GM12878 (cell line): ENCODE results near the gene COL4A4. TPM values are rescaled to one million over a fixed set of nuclear protein-coding genes. Genes with fewer than 3 reads are reported as not detected.

ENCODE experiments used
- ATAC-seq: fragments of 200-7000 bp; cut with Tn5 transposase; 3 replicates; pipeline ENCODE4 v1.9.1; 2020; ENCODE audit warnings: mild to moderate bottlenecking, moderate library complexity
- BruUV-seq: library from RNA; stranded (reverse); fragments of 400-500 nt; replicated peaks from 2 replicates; lab custom pipeline; 2021; lab: Mats Ljungman, UMichigan
- CTCF ChIA-PET: fragments of 300-600 bp; sonication (Branson Sonifier 250); formaldehyde crosslinking; extraction: SDS; loops from one replicate; lab custom pipeline; 2021; ENCODE audit warnings: inconsistent platforms; lab: Yijun Ruan, JAX
- POLR2A ChIA-PET: fragments of 350-600 bp; formaldehyde crosslinking; extraction: SDS; loops from one replicate; lab custom pipeline; 2021; ENCODE audit warnings: inconsistent platforms; lab: Charles Lee
- RAD21 ChIA-PET: fragments of 300-600 bp; sonication (Branson Sonifier 250); formaldehyde crosslinking; loops from one replicate; lab custom pipeline; 2023; ENCODE audit warnings: antibody characterized with exemption; ENCODE audit not compliant: unreplicated experiment; lab: Charles Lee
- SMC1A ChIA-PET: fragments of 300-600 bp; sonication (Branson Sonifier 250); formaldehyde crosslinking; loops from one replicate; lab custom pipeline; 2023; ENCODE audit not compliant: unreplicated experiment, uncharacterized antibody; lab: Charles Lee
- DNase-seq: peaks from one replicate; pipeline ENCODE4 v3.0.0-alpha.2; 2011; ENCODE audit warnings: low read depth, low spot score
- FAIRE-seq: peaks from 3 replicates; lab custom pipeline; 2011; peaks lifted over from hg19 to GRCh38; lab: Jason Lieb, UNC
- H2AFZ ChIP-seq: 2 replicates; pipeline ENCODE4 v1.6.0; 2011; ENCODE audit warnings: low read depth, low read length, control low read depth; ENCODE audit not compliant: control insufficient read depth
- H3K27ac ChIP-seq: 2 replicates; pipeline ENCODE4 v1.5.1; 2011; ENCODE audit warnings: control low read depth; ENCODE audit not compliant: control insufficient read depth, insufficient read depth
- H3K27me3 ChIP-seq, 2 experiments: replicated peaks in 1 of 2; 2 replicates each; pipeline versions ENCODE4 v1.6.0 to v1.6.1; 2011; ENCODE audit warnings: low read length in 1 of 2; ENCODE audit not compliant: control insufficient read depth in 2 of 2, insufficient read depth in 2 of 2
- H3K36me3 ChIP-seq, 2 experiments: 2 replicates each; pipeline ENCODE4 v1.5.1; 2011; ENCODE audit warnings: low read length in 1 of 2; ENCODE audit not compliant: control insufficient read depth in 2 of 2, insufficient read depth in 2 of 2
- H3K4me1 ChIP-seq: 2 replicates; pipeline ENCODE4 v1.6.1; 2011; ENCODE audit warnings: mild to moderate bottlenecking, low read length, moderate library complexity, mixed read lengths; ENCODE audit not compliant: control insufficient read depth, insufficient read depth
- H3K4me2 ChIP-seq: 2 replicates; pipeline ENCODE4 v1.6.0; 2011; ENCODE audit warnings: control low read depth; ENCODE audit not compliant: control insufficient read depth, insufficient read depth
- H3K4me3 ChIP-seq: fragments of 200-600 bp; sonication (generic); 2 replicates; pipeline ENCODE4 v1.5.1; 2016
- H3K79me2 ChIP-seq: 2 replicates; pipeline ENCODE4 v1.6.0; 2011; ENCODE audit warnings: low read length; ENCODE audit not compliant: control insufficient read depth, insufficient read depth
- H3K9ac ChIP-seq: 2 replicates; pipeline ENCODE4 v1.8.0; 2011; ENCODE audit warnings: low read length, control low read depth, mixed read lengths; ENCODE audit not compliant: control insufficient read depth, insufficient read depth
- H3K9me3 ChIP-seq: replicated peaks from 3 replicates; pipeline ENCODE4 v1.5.1; 2011; ENCODE audit warnings: mild to moderate bottlenecking, low read length; ENCODE audit not compliant: control insufficient read depth, insufficient read depth
- H4K20me1 ChIP-seq: 2 replicates; pipeline ENCODE4 v1.6.0; 2011; ENCODE audit not compliant: control insufficient read depth, insufficient read depth
- BHLHE40 ChIP-seq, 2 experiments: fragments of 450-650 bp in 1 of 2; IDR thresholded peaks; 2 replicates each; pipeline ENCODE4 v1.6.1; 2011 to 2017; ENCODE audit warnings: low read depth in 2 of 2, borderline replicate concordance in 1 of 2, improper control_type of control experiment in 1 of 2, low read length in 1 of 2, mild to moderate bottlenecking in 1 of 2
- CHD1 ChIP-seq: IDR thresholded peaks from 2 replicates; pipeline ENCODE4 v1.6.1; 2012; ENCODE audit warnings: low read depth, low read length, improper control_type of control experiment
- EP300 ChIP-seq, 2 experiments: fragments of 150-350 bp in 1 of 2; IDR thresholded peaks; 2 replicates each; pipeline ENCODE4 v1.6.1; 2011 to 2012; ENCODE audit warnings: low read depth in 2 of 2, low read length in 2 of 2, borderline replicate concordance in 1 of 2, improper control_type of control experiment in 1 of 2, inconsistent platforms in 1 of 2; ENCODE audit not compliant: control insufficient read depth in 1 of 2
- NFIC ChIP-seq: IDR thresholded peaks from 2 replicates; pipeline ENCODE4 v1.6.1; 2012; ENCODE audit warnings: low read depth, mild to moderate bottlenecking, inconsistent platforms, low read length, moderate library complexity
- PML ChIP-seq: IDR thresholded peaks from 2 replicates; pipeline ENCODE4 v1.6.1; 2012; ENCODE audit warnings: low read length, inconsistent platforms
- RAD21 ChIP-seq: IDR thresholded peaks from 2 replicates; pipeline ENCODE4 v1.6.1; 2011; ENCODE audit warnings: mild to moderate bottlenecking, low read depth, low read length, moderate library complexity; ENCODE audit not compliant: insufficient read depth
- STAT3 ChIP-seq: IDR thresholded peaks from 2 replicates; pipeline ENCODE4 v1.6.1; 2011; ENCODE audit warnings: low read depth, low read length, improper control_type of control experiment
- ZBTB40 ChIP-seq: fragments of 450-650 bp; IDR thresholded peaks from 2 replicates; pipeline ENCODE4 v1.6.1; 2016; ENCODE audit warnings: mild to moderate bottlenecking, moderate library complexity, borderline replicate concordance
- ZNF384 ChIP-seq: IDR thresholded peaks from 2 replicates; pipeline ENCODE4 v1.6.1; 2012; ENCODE audit warnings: low read depth, mild to moderate bottlenecking, low read length, improper control_type of control experiment, borderline replicate concordance
- WGBS: methylation state at CpG from one replicate; pipeline ENCODE4 v1.1.6; 2016; ENCODE audit warnings: low lambda C conversion rate; ENCODE audit not compliant: insufficient replicate concordance, insufficient coverage; ENCODE audit errors: missing lambda C conversion rate; 5-methylcytosine and 5-hydroxymethylcytosine counted together
- in situ Hi-C: fragments of 300-500 bp; cut with MboI; formaldehyde crosslinking; loops from 9 replicates; pipeline ENCODE4 v1.14.3; 2018; ENCODE audit warnings: mixed read lengths
- intact Hi-C: fragments of 100-400 bp; cut with micrococcal nuclease; formaldehyde crosslinking; loops from one replicate; pipeline ENCODE4 v1.14.2; 2022; ENCODE audit not compliant: unreplicated experiment
- polyA plus RNA-seq, 11 experiments: library from polyadenylated mRNA; depleted of rRNA in 4 of 11; unstranded in 6 of 11; stranded (reverse) in 5 of 11; fragments of >200 nt; fragmentation: Nextera tagmentation in 4 of 11; fragmentation: Illumina TruSeq in 1 of 11; extraction: Ambion mirVana in 4 of 11; extraction: Trizol in 1 of 11; gene quantifications; 1 replicate in 1 of 11; 2 replicates in 10 of 11; pipeline versions ENCODE4 v1.2.1 to v1.2.3, GENCODE V29; 2011 to 2016; ENCODE audit warnings: inconsistent platforms in 2 of 11, missing spikeins in 2 of 11, low read depth in 1 of 11
- total RNA-seq, 4 experiments: library from RNA; depleted of rRNA in 3 of 4; stranded (reverse); fragments of >200 nt in 3 of 4; fragmentation: Illumina TruSeq in 1 of 4; extraction: Trizol in 1 of 4; gene quantifications; 2 replicates each; pipeline versions ENCODE4 v1.2.1 to v1.2.3, GENCODE V29; 2013 to 2021
- TF ChIP-seq, protein P1 (sequence below): fragments of 450-650 bp; IDR thresholded peaks from 2 replicates; pipeline ENCODE4 v1.6.1; 2017; ENCODE audit warnings: antibody characterized with exemption, mild to moderate bottlenecking, moderate library complexity

The COL4A4 gene
- total and polyA plus RNA-seq, 10 of the 15 experiments (the other 5 are each of a cell fraction or from before 2014, with no cell fraction given), result 0.19 to 4.0 (median 2.1) TPM

DNA sequence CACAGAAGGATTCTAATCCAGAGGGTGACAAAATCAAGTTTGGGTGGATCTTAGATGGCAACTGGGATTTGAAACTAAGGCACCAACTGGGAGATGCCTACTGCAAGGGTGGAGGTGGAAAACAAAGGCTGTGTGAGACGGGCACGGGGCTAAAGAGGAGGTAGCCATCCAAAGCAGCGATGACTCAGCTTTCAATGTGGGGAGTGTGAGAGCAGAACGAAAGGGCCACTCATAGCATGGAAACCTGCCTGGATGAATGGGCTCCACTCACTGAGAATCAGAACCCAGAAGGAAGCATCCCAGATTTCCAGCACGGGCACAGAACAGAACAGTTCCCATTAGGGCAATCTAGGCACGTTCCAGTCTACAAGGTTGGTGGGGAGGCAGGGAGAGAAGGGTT, 159.5 kb downstream of the COL4A4 start:
- H3K4me1 ChIP-seq, result no peaks in the 10 kb centered on the region
- ATAC-seq, result no peak
- no peaks in the 10 kb centered on the region for H3K79me2 ChIP-seq
- no peak overlapping the region for H2AFZ ChIP-seq
- SMC1A ChIA-PET, result no interaction called here
- no peaks in the 10 kb centered on the region for H3K9me3 ChIP-seq
- in situ Hi-C loops (no loop called here), intact Hi-C loops (no loop called here)
- no peak overlapping the region for H3K4me2 ChIP-seq
- 81% methylated on average over 6 of the region's 6 CpGs for WGBS
- H3K4me3 ChIP-seq, result no peak overlapping the region
- no peak overlapping the region for H3K9ac ChIP-seq
- DNase-seq, result no peak
- POLR2A ChIA-PET, result no interaction called here
- no peaks in the 10 kb centered on the region for H4K20me1 ChIP-seq
- no peaks in the 10 kb centered on the region for H3K27me3 ChIP-seq
- FAIRE-seq, result no peak
- RAD21 ChIA-PET, result no interaction called here
- no peak for TF ChIP-seq RAD21
- TF ChIP-seq CHD1, result no peak
- TF ChIP-seq BHLHE40 (IDR thresholded peaks at IDR 0.05; ENCODE audit: borderline replicate concordance in 1 of 2, low read depth in 2 of 2, low read length in 1 of 2), result no peak
- TF ChIP-seq EP300 (IDR thresholded peaks at IDR 0.05; ENCODE audit: borderline replicate concordance in 1 of 2, control insufficient read depth in 1 of 2, low read depth in 2 of 2, low read length in 2 of 2), result no peak
- TF ChIP-seq ZNF384, result no peak
- TF ChIP-seq PML, result no peak
- CTCF ChIA-PET, result interaction anchor here (0.6 to 1.5 kb wide), 2 partner anchors 29 to 91 kb away, joined by 3 to 6 read pairs; no protein-coding TSS in a partner anchor
- BruUV-seq, result no TSS peak
- no peaks in the 10 kb centered on the region; a peak in 1 of 4 replicates for H3K36me3 ChIP-seq
- H3K27ac ChIP-seq, result no peak overlapping the region

- H3K27ac ChIP-seq, result no peak overlapping the region
- SMC1A ChIA-PET, result interaction anchor here (1.5 kb wide), 1 partner anchor 19 kb away, joined by 3 read pairs; no protein-coding TSS in a partner anchor
- H3K4me2 ChIP-seq, result no peak overlapping the region
- in situ Hi-C loops, result no loop called here
- ATAC-seq (no peak), FAIRE-seq (no peak), DNase-seq (no peak)
- H3K79me2 ChIP-seq, result no peaks in the 10 kb centered on the region
- H4K20me1 ChIP-seq, result no peaks in the 10 kb centered on the region
- POLR2A ChIA-PET, result no interaction called here
- H3K27me3 ChIP-seq, result no peaks in the 10 kb centered on the region
- H3K36me3 ChIP-seq, result peaks cover 2 to 3% of the 10 kb centered on the region in 2 experiments; a peak in 3 of 4 replicates
- H3K9me3 ChIP-seq, result no peaks in the 10 kb centered on the region
- no TSS peak for BruUV-seq
- H3K4me1 ChIP-seq, result no peaks in the 10 kb centered on the region
- 96% methylated on average over 2 of the region's 2 CpGs for WGBS
- H3K4me3 ChIP-seq, result no peak overlapping the region
- RAD21 ChIA-PET, result no interaction called here
- intact Hi-C loops, result no loop called here
- no peak overlapping the region for H2AFZ ChIP-seq
- CTCF ChIA-PET, result no interaction called here
- no peak overlapping the region for H3K9ac ChIP-seq
- TF ChIP-seq STAT3 (no peak), ZBTB40 (no peak), NFIC (no peak)
- TF ChIP-seq, protein P1, sequence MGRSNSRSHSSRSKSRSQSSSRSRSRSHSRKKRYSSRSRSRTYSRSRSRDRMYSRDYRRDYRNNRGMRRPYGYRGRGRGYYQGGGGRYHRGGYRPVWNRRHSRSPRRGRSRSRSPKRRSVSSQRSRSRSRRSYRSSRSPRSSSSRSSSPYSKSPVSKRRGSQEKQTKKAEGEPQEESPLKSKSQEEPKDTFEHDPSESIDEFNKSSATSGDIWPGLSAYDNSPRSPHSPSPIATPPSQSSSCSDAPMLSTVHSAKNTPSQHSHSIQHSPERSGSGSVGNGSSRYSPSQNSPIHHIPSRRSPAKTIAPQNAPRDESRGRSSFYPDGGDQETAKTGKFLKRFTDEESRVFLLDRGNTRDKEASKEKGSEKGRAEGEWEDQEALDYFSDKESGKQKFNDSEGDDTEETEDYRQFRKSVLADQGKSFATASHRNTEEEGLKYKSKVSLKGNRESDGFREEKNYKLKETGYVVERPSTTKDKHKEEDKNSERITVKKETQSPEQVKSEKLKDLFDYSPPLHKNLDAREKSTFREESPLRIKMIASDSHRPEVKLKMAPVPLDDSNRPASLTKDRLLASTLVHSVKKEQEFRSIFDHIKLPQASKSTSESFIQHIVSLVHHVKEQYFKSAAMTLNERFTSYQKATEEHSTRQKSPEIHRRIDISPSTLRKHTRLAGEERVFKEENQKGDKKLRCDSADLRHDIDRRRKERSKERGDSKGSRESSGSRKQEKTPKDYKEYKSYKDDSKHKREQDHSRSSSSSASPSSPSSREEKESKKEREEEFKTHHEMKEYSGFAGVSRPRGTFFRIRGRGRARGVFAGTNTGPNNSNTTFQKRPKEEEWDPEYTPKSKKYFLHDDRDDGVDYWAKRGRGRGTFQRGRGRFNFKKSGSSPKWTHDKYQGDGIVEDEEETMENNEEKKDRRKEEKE, result no peak
These were observed 163.9 kb downstream of the COL4A4 start for GRCh38 chr2:227000123-227000522.
